ENCODE results near the gene GAMT.

GAMT gene

GRCh38 chr19:1384478-1385110, 16.7 kb downstream of the GAMT start:
- DNase-seq (ENCODE audit: low read depth in 2 of 2), result no peak

DNA sequence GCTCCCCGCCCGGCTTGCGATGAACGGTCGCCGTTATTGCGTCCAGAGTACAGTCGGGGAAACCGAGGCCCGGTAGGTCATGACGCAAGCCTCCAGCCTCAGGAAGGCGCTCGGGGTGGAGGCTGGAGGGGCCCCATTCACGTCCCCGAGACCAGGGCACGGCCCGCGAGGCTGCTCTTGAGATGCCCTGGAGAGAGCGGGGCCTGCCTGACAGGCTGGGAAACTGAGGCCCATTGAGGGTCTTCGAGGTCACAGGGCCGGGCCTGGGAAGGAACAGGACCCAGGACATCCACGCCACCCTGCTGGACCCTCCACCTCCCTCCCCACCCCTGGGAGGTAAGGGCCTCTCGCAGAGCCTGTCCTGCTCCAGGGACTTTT, 17.3 kb downstream of the GAMT start:
- DNase-seq (ENCODE audit: low read depth in 2 of 2), result no peak

DNA sequence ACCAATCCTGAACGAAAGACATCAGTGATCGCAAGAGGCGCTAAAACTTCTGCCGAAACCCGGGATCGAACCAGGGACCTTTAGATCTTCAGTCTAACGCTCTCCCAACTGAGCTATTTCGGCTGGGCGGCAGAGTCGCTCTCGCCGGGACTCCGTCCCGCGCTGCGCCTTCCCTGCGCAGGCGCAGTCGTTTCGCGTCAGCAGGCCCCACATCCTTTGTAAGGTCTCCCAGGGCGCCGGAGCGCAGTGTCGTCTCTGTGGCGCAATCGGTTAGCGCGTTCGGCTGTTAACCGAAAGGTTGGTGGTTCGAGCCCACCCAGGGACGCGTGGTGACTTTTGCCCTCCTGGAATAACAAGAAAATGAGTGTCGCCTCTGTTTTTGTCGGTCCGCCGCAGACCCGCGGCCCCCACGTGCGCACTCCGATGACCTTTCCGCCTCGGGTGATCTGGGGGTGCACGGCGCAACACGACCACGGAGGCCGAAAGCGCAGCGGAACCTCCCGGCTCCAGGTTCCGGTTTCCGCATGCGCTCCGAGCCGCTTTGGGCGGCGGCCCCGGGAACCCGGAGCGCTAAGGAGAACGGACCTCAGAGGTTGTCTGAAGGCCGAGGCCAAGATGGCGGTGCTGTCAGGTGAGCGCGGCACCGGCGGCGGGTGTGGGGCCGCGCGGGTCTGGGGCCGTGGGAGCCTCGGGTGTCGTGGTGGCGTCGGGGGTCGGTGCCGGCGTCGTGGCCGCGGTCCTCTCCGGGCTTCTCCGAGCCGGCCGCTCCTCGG, 17.8 kb downstream of the GAMT start, which contains the start of gene NDUFS7:
TSS of gene NDUFS7 (plus strand) at position 596 of the 773 bp plus-strand sequence. CDS start at position 616, 20 bp downstream.
- peak; percentile 90 for DNase-seq (ENCODE audit: low read depth in 2 of 2)

DNA sequence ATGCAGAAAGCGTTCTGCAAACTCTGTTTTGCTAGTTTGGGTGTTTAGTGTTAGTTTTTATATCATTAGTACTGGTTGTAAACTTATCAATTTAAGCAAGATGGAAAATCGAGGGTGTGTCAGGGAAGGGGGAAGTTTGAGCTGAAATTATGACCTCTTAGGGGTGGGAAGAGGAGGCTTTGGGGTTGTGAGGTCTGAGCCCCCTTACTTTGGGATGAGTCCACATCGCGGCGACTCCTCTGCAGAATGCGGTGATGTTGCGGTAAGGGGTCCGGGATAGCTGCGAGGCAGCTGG, 18.4 kb downstream of the GAMT start:
- no peak for DNase-seq (ENCODE audit: low read depth in 2 of 2)

- no peak for DNase-seq (ENCODE audit: low read depth in 2 of 2)
Measured at GRCh38 chr19:1382250-1382649, 19.1 kb downstream of the GAMT start.

GRCh38 chr19:1379961-1380489, 21.3 kb downstream of the GAMT start:
- DNase-seq (ENCODE audit: low read depth in 2 of 2), result no peak

DNA sequence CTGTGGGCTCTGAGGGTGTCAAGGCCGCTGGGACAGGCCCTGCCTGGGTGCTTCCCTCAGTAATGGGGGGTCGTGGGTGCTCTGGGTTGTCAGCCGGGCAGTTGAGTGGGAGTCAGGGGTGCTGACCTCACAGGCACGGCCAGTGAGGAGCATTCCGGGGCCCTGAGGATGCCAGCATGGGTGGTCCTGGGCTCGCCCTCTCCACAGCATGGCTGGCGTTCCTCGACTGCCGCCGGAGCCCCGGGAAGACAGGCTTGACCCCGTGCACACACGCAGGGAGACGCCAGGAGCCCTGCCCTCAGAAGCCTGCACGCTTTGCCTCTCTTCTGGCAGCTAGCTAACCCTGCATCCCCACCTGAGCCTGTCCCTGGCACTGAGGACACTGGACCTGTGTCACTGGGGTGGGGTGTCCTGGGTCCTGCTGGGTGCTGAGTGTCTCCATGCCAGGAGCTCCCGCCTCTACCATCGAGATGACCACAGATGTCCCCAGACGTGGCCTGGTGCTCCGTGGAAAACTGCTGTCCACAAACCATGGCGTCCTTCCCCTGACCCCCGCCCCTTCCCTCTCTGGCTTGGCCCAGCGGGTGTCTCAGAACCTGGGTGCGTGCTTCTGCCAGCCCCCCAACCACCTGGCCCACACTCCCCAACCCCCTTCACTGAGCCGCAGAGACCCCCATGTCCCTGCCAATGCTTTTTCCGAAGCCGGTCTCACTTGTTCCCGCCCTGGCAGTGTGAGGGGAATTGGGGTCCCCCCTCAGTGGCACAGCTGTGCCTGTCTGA, 22.0 kb downstream of the GAMT start:
- no peak for DNase-seq (ENCODE audit: low read depth in 2 of 2)

- no peak for DNase-seq (ENCODE audit: low read depth in 2 of 2)
Measured at GRCh38 chr19:1377965-1378785, 23.2 kb downstream of the GAMT start.

DNA sequence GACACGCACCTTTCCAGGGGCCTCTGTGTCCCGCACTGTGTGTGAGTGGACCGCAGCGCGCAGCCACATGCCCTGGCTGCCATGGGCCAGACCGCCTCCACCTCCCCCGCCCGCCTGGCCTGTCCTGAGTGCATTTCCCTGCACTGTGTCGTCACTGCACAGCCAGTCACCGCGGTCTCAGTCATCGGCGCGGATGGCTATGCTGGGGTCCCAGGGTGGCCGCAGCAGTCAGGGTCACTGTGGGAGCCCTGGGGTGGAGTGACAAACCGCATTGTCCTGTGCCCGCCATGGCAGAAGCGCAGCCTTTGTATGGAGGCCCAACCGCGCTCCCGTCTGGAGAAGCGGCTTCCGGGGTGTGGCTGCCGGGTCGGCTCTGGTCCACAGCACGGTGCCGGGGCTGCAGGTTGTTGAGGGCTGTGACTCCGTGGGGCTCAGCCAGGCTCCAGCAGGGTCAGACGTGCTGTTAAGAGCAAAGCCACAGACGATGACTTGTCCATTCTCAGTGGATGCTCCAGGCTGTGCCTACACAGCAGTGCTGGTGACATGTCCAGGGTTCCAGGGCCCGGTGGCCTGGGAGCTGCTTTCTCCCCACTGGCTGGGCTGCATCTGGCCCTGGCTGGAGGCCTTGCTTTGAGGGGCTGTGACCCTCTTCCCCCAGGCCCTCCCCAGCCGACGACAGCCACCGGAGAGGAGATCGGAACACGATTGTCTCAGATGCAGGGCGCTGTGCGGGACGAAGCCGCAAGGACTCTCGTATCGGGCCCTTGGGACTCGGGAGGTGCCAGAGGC, 24.0 kb downstream of the GAMT start:
- no peak for DNase-seq (ENCODE audit: low read depth in 2 of 2)

- no peak for DNase-seq (ENCODE audit: low read depth in 2 of 2)
Measured at GRCh38 chr19:1376415-1376805, 24.9 kb downstream of the GAMT start.

GRCh38 chr19:1374250-1374577, 27.1 kb downstream of the GAMT start:
- no peak for DNase-seq (ENCODE audit: low read depth in 2 of 2)

GRCh38 chr19:1373534-1374249, 27.6 kb downstream of the GAMT start:
- DNase-seq (ENCODE audit: low read depth in 2 of 2), result no peak

DNA sequence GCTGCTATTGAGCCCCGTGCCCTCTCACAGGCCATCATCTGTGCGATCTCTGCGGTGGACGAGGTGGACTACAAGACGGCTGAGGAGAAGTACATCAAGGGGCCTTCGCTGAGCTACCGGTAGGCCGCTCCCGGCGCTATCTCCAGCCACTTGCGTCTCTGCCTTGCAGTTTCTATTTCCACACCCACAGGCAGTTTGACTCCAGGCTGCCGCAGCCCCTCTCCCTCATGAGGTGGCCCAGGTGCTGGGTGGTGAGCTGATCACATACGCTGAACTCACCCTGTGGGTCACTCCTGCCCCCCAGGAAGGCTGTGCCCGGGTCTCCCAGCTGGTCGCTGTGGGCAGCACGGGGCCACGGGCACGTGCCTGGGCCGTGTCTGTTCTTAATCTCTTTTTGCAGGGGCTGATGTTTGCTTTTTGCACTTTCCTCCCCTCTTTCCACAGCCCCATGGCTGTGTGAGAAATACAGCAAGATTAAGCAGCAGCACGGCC, 28.3 kb downstream of the GAMT start:
- no peak for DNase-seq (ENCODE audit: low read depth in 2 of 2)

DNA sequence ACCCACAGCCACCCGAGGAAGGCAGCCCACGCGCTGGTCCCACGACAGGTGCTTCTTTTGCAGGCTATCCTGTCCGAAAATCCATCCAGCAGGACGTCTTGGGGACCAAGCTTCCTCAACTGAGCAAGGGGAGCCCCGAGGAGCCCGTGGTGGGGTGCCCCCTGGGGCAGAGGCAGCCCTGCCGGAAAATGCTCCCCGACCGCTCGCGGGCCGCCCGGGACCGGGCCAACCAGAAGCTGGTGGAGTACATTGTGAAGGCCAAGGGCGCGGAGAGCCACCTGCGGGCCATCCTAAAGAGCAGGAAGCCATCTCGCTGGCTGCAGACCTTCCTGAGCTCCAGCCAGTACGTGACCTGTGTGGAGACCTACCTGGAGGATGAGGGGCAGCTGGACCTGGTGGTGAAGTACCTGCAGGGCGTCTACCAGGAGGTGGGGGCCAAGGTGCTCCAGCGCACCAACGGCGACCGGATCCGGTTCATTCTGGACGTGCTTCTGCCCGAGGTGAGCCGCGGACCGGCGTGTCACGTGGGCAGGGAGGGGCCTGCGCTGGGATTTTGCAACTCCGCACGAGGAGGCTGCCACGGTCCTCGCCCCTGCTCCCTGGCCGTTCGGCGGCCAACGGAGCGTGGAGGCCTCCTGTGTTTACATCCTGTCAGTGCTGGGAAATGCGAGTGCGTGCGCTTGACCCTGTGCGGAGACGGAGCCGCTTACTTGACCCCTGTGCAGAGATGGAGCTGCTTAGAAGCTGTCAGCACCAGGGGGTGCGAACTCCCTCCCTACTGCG, 30.6 kb downstream of the GAMT start:
- DNase-seq (ENCODE audit: low read depth in 2 of 2), result no peak

DNA sequence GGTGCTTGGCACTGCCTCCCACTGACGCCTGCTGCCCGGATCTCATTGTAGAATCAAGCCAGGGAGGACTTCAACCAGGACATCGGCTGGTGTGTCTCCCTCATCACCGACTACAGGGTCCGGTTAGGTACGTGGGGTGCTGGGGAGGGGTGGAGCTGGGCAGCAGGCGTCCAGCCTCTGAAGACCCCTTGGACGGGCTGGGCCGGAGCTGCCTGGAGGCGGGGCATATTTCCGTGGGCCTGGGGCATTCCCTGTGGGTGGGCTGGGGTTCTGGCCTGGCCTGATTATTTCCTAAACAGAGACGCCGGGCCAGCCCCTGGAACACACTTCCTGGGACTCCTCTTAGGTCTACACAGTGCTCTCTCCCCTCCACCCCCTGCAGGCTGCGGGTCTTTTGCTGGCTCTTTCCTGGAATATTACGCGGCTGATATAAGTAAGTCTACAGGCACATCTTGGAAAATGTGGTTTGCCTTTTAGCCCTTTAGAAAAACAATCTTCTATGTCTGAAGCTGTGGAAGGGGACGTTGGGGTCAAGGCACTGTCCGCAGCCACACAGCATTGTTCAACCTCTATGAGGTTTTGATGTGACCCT, 32.0 kb downstream of the GAMT start:
- no peak for DNase-seq (ENCODE audit: low read depth in 2 of 2)

DNA sequence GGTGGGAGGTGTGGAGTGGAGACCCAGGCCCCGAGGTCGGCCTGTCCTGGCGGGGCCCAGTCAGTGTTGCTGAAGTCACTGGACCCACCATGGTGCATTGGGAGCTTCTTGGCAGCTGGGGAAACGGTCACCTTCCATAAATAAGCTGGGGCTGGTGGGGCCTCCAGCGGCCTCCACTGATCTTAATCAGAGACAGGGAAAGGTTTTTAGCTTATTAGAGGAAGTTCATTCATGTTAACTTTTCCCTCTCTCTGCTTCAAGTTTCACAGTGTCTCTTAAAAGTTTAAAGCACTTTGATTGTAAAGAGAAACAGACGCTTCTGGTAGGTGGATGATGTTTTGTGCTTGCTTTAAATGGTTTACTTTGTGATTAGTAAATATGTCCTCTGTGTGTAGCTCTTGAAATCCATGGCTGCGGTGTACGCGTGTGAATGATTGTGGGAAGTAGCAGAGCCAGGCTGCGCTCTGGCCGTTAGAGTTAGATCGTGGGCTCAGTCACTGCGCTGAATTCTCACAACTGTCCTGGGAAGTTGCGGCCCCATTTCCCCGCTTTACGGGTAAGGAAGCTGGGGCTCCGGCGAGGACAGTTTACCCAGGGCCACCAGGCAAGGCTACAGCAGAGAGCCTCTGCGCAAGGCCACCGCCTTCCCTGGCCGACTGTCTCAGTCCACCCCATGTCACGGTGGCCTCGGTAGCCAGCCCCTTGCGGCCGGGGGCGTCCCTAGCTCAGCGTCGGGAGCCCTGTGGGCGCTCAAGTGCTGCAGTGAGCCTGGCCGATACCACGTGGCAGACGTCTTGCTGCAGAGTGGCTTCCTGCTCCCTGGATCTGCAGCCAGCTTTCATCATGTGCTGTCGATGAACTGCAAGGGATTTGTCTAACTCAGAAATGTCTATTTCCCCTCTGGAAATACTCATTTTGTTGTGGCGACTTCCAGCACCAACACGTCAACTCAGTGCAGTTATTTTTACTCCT, 34.2 kb downstream of the GAMT start:
- no peak for DNase-seq (ENCODE audit: low read depth in 2 of 2)

DNA sequence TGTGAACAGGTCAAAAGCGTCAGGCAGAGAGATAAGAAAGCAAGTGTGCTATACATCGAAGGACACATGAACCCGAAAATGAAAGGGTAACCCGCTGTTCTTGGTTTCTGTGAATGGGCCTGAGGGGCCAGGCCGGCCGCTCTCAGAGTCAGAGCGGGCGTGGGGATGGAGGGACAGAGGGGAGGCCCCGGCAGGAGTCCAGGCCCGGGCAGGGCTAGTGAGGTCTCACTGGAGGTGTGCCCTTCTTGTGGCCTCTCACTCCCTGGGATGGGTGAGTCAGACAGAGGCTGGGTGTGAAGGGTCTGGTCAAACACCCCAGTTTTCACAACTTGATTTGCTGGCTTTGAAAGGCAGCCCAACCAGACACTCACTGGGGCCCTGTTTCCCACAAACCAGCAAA, 35.0 kb downstream of the GAMT start:
- DNase-seq (ENCODE audit: low read depth in 2 of 2), result no peak
